Tibial nerve (tissue), 4 donors: ENCODE data around the gene ZNF501. TPM values are rescaled to one million over a fixed set of nuclear protein-coding genes. Genes with fewer than 3 reads are reported as not detected.

Source experiments
- DNase-seq, 2 donors: peaks; one replicate each; pipeline ENCODE4 v3.0.0-alpha.2; 2019; ENCODE audit warnings: low spot score in 2 of 2
- H3K27ac ChIP-seq, 4 donors: fragments of 200-600 bp; sonication (generic) in 3 of 4; one replicate each; pipeline ENCODE4 v1.5.1; 2017 to 2019; ENCODE audit warnings: mild to moderate bottlenecking in 1 of 4
- H3K27me3 ChIP-seq, 2 donors: fragments of 200-600 bp; sonication (generic) in 1 of 2; one replicate each; pipeline versions ENCODE4 v1.5.1 to v1.6.0; 2017 to 2019
- H3K36me3 ChIP-seq, 3 donors: fragments of 200-600 bp; sonication (generic); one replicate each; pipeline ENCODE4 v1.5.1; 2018 to 2019
- H3K4me1 ChIP-seq, 4 donors: fragments of 200-600 bp; sonication (generic) in 3 of 4; one replicate each; pipeline ENCODE4 v1.5.1; 2017 to 2019
- H3K4me3 ChIP-seq, 4 donors: fragments of 200-600 bp; sonication (generic) in 3 of 4; one replicate each; pipeline ENCODE4 v1.5.1; 2017 to 2019; ENCODE audit warnings: mild to moderate bottlenecking in 1 of 4, moderate library complexity in 1 of 4
- H3K9me3 ChIP-seq, 4 donors: fragments of 200-600 bp; sonication (generic) in 3 of 4; one replicate each; pipeline ENCODE4 v1.5.1; 2017 to 2019
- EP300 ChIP-seq, 2 donors: sonication (generic); formaldehyde crosslinking; IDR thresholded peaks; one replicate each; pipeline ENCODE4 v1.6.1; 2017; ENCODE audit warnings: antibody characterized with exemption in 2 of 2, mild to moderate bottlenecking in 1 of 2
- POLR2A ChIP-seq, 2 donors: fragments of 450-650 bp; IDR thresholded peaks; one replicate each; pipeline ENCODE4 v1.6.1; 2017; ENCODE audit warnings: antibody characterized with exemption in 2 of 2, mild to moderate bottlenecking in 2 of 2, moderate library complexity in 2 of 2
- WGBS, 2 donors: methylation state at CpG; one replicate each; pipeline ENCODE4 v1.1.5; 2018; 5-methylcytosine and 5-hydroxymethylcytosine counted together
- total RNA-seq, 4 donors: library from RNA; depleted of rRNA; stranded (reverse); fragments of >200 nt; gene quantifications; one replicate each; pipeline ENCODE4 v1.1.0, GENCODE V29; 2016
- TF ChIP-seq, protein P1 (sequence below), 5 experiments: fragments of 200-600 bp in 3 of 5; fragments of 450-650 bp in 2 of 5; sonication (generic) in 3 of 5; IDR thresholded peaks; one replicate each; pipeline ENCODE4 v1.5.1; 2016 to 2019; ENCODE audit warnings: antibody characterized with exemption in 5 of 5, mild to moderate bottlenecking in 3 of 5, moderate library complexity in 2 of 5

Gene ZNF501
- total RNA-seq, 4 donors from 2014 or later, result 4.2 to 8.3 (median 6.5) TPM

DNA sequence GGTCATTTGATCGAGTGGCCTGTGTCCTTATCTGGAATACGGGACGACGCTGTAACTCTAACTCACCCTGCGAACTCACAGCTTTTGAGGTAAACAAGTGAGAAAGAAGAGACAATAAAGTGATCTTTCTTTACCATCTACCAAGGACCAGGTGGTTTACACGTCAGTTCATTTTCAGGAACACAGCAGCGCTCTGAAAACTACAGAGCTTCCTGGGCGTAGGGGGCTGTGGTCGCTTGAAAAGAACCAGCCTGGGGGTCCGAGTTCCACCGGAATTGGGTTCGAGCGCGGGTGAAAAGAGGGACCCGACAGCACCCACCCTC is 31.6 kb downstream of the ZNF501 start:
- Histone ChIP-seq H3K4me1 (peaks cover 0 to 22% (median 4%) of the 10 kb centered on the region in 4 donors), H3K36me3 (peaks cover 0 to 41% (median 0%) of the 10 kb centered on the region in 3 donors), H3K27ac (peak overlapping the region in 3 of 4 donors; percentile 63 to 86 (median 83)), H3K9me3 (peaks cover 0 to 21% (median 7%) of the 10 kb centered on the region in 4 donors), H3K27me3 (no peaks in the 10 kb centered on the region), H3K4me3 (peak overlapping the region; percentile 82 to 91 (median 86))
- 4 to 6% methylated on average over 15 of the region's 15 CpGs for WGBS, 2 donors
- TF ChIP-seq, protein P1, sequence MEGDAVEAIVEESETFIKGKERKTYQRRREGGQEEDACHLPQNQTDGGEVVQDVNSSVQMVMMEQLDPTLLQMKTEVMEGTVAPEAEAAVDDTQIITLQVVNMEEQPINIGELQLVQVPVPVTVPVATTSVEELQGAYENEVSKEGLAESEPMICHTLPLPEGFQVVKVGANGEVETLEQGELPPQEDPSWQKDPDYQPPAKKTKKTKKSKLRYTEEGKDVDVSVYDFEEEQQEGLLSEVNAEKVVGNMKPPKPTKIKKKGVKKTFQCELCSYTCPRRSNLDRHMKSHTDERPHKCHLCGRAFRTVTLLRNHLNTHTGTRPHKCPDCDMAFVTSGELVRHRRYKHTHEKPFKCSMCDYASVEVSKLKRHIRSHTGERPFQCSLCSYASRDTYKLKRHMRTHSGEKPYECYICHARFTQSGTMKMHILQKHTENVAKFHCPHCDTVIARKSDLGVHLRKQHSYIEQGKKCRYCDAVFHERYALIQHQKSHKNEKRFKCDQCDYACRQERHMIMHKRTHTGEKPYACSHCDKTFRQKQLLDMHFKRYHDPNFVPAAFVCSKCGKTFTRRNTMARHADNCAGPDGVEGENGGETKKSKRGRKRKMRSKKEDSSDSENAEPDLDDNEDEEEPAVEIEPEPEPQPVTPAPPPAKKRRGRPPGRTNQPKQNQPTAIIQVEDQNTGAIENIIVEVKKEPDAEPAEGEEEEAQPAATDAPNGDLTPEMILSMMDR (IDR thresholded peaks at IDR 0.05), result no peak
- no peak for TF ChIP-seq POLR2A (IDR thresholded peaks at IDR 0.05)
- TF ChIP-seq EP300 (IDR thresholded peaks at IDR 0.05), result no peak
- DNase-seq, result no peak

- peak in 1 of 2 donors; percentile 47 for TF ChIP-seq POLR2A (IDR thresholded peaks at IDR 0.05)
- TF ChIP-seq EP300 (IDR thresholded peaks at IDR 0.05), result peak; percentile 71 to 95
- TF ChIP-seq, protein P1 (IDR thresholded peaks at IDR 0.05), result peak in 2 of 5 experiments; percentile 11 to 27
- Histone ChIP-seq H3K27ac (peak within 1 kb of the TSS in 3 of 4 donors; percentile 63 to 86 (median 83)), H3K9me3 (peaks cover 0 to 21% (median 7%) of the 10 kb centered on the region in 4 donors), H3K4me3 (peak within 1 kb of the TSS; percentile 82 to 91 (median 86)), H3K36me3 (peaks cover 0 to 35% (median 0%) of the 10 kb centered on the region in 3 donors), H3K4me1 (peaks cover 0 to 22% (median 4%) of the 10 kb centered on the region in 4 donors), H3K27me3 (no peaks in the 10 kb centered on the region)
- WGBS, 2 donors, result 4 to 8% methylated on average over 33 to 58 of the region's 64 CpGs
- peak; percentile 92 for DNase-seq
Observed at GRCh38 chr3:44761424-44762169, 32.2 kb downstream of the ZNF501 start, which contains the start of the genes KIAA1143 and KIF15. KIAA1143 (minus strand) TSS chr3:44761619; CDS start chr3:44761602, 17 bp downstream. KIF15 (plus strand) TSS chr3:44761794; CDS start chr3:44761866, 72 bp downstream.

GRCh38 chr3:44762170-44762677 is 32.8 kb downstream of the ZNF501 start:
- H3K4me3 ChIP-seq, result peak overlapping the region; percentile 82 to 91 (median 86)
- H3K4me1 ChIP-seq, result peaks cover 0 to 22% (median 4%) of the 10 kb centered on the region in 4 donors
- H3K9me3 ChIP-seq, result peaks cover 0 to 18% (median 6%) of the 10 kb centered on the region in 4 donors
- H3K27me3 ChIP-seq, result no peaks in the 10 kb centered on the region
- TF ChIP-seq EP300 (IDR thresholded peaks at IDR 0.05) (no peak), POLR2A (IDR thresholded peaks at IDR 0.05) (no peak)
- TF ChIP-seq, protein P1 (IDR thresholded peaks at IDR 0.05), result no peak
- whole genome bisulfite sequencing, 2 donors, result 1 to 2% methylated on average over 9 of the region's 9 CpGs
- peak overlapping the region in 1 of 4 donors; percentile 86 for H3K27ac ChIP-seq
- H3K36me3 ChIP-seq, result peaks cover 0 to 30% (median 0%) of the 10 kb centered on the region in 3 donors
- DNase-seq, result no peak

GRCh38 chr3:44762690-44763089 is 33.3 kb downstream of the ZNF501 start:
- H3K27ac ChIP-seq, result no peak overlapping the region
- peaks cover 0 to 22% (median 4%) of the 10 kb centered on the region in 4 donors for H3K4me1 ChIP-seq
- no peak for TF ChIP-seq EP300 (IDR thresholded peaks at IDR 0.05)
- no peak for TF ChIP-seq POLR2A (IDR thresholded peaks at IDR 0.05)
- TF ChIP-seq, protein P1 (IDR thresholded peaks at IDR 0.05), result no peak
- no peak overlapping the region for H3K4me3 ChIP-seq
- H3K9me3 ChIP-seq, result peaks cover 0 to 14% (median 5%) of the 10 kb centered on the region in 4 donors
- H3K27me3 ChIP-seq, result no peaks in the 10 kb centered on the region
- H3K36me3 ChIP-seq, result peaks cover 0 to 25% (median 0%) of the 10 kb centered on the region in 3 donors
- no peak for DNase-seq
- 36 to 38% methylated on average over 5 of the region's 5 CpGs for WGBS, 2 donors

- DNase-seq, result no peak
- H3K27ac ChIP-seq, result no peak overlapping the region
- H3K4me1 ChIP-seq, result peaks cover 0 to 22% (median 4%) of the 10 kb centered on the region in 4 donors
- peaks cover 0 to 5% (median 2%) of the 10 kb centered on the region in 4 donors for H3K9me3 ChIP-seq
- TF ChIP-seq, protein P1 (IDR thresholded peaks at IDR 0.05), result no peak
- H3K36me3 ChIP-seq, result peaks cover 0 to 10% (median 0%) of the 10 kb centered on the region in 3 donors
- H3K4me3 ChIP-seq, result no peak overlapping the region
- H3K27me3 ChIP-seq, result no peaks in the 10 kb centered on the region
Observed at GRCh38 chr3:44764248-44764647, 34.8 kb downstream of the ZNF501 start.
